HEK293T (cell line): Measurements from ENCODE around the gene NPY4R.
"Not testable (repeated sequence)": the region's sequence is repeated elsewhere in the genome, so short reads cannot be mapped to it uniquely, and the experiment has no call there.

Experiments used
- CTCF ChIA-PET: fragments of 350-600 bp; formaldehyde crosslinking; extraction: SDS; loops from one replicate; lab custom pipeline; 2021; ENCODE audit warnings: antibody characterized with exemption, inconsistent platforms; lab: Yijun Ruan, JAX
- POLR2A ChIA-PET: fragments of 350-600 bp; formaldehyde crosslinking; extraction: SDS; loops from one replicate; lab custom pipeline; 2020; ENCODE audit warnings: antibody characterized with exemption, inconsistent platforms; lab: Yijun Ruan, JAX
- DNase-seq: peaks from one replicate; pipeline ENCODE4 v3.0.0; 2012; ENCODE audit warnings: mixed read lengths; ENCODE audit errors: extremely low spot score

The NPY4R gene

DNA sequence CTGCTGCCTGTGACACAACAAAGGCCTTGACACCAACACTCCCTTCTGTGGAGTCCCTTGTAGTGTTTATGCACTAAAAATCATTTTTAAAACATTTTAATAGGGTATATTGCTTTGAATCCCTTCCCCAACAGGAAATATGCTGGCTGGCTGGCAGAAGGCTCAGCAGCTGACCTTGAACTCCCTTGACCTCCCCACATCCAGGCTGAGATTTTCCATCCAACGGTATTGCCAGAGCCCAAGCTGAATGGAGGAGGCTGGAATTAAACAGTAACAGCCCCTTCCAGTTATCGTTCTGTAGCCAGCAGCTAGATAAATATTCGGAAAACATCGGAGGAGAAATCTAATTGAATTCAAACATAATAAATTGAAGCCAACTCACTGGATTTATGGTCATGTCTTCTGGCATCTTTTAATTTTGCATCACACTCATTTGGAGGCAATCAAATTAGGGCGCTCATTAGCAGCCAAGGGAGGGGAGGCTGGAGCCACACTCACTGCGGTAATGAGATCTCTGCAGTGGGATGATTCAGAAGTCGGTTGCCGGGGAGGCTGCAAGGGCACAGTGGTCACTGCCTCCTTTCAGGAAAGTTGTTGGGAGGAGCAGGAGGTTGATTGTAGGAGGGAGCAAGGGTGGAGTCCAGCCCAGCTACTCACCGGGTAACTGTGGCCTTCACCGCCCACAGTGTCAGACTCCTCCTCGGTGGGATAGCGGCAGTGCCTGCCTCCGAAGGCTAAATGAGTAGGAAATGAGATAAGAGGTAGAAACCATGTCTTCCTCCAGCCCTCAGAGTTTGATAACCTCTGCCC is 46.0 kb downstream of the NPY4R start:
- DNase-seq, POLR2A ChIA-PET, CTCF ChIA-PET: not testable (repeated sequence)

DNA sequence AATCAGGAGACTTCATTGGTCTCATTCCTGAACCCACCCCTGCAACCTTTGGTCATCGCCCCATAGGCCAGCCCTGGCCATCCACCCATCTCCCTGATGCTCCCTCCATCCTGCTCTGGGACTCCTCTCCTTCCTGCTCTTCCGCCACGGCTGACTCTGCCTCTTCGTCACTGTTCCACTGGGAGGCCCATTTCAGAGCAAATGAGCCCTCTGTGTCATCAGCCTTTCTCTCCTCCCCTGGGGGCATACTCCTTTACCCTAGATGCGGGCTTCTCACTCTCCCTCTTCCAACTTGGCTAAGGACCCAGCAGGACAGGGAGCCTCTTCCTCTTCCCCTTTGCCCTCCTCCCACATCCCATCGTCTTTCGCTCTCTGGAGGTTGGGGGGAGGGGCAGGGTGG is 47.5 kb downstream of the NPY4R start:
- CTCF ChIA-PET, POLR2A ChIA-PET: not testable (repeated sequence)
- DNase-seq = peak; percentile 3

DNA sequence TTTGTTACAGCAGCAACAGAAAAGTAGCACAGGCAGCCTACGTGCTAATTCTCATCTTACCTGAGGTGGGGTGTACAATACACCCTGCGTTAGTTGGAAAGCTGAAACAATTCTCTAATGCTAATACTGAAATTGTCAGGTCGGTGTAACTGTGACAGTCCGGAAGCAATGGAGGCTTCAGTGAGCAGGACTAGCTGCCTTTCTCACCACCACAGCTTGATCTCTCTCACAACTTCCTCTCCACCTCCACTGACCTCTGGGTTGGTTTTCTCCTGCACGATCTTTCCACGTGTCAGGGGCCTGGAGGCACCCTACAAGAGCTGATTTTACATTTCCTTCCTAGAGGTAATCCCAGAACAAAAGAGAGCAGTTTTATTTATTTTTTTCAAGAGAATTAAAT is 50.5 kb downstream of the NPY4R start:
- POLR2A ChIA-PET, DNase-seq, CTCF ChIA-PET: not testable (repeated sequence)

DNA sequence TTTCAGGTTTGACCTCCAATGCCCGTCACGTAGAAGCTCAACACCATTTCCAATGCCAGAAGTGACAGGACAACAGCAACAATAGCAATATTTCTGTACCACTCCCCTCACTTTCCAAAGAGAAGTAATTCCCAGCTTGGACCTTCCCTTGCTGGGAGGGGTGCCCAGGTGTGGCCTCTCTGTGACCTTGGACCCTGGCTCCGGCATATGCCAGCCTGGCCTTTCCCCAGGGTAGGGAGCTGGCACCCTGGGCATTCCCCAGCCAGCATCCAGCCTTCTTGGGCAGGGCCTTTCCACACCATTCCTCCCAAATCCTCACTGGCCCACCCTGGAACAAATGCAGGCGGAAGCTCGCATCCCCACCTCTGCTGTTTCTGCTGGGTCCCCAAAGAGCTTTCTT is 53.1 kb downstream of the NPY4R start:
- DNase-seq, CTCF ChIA-PET, POLR2A ChIA-PET: not testable (repeated sequence)

DNA sequence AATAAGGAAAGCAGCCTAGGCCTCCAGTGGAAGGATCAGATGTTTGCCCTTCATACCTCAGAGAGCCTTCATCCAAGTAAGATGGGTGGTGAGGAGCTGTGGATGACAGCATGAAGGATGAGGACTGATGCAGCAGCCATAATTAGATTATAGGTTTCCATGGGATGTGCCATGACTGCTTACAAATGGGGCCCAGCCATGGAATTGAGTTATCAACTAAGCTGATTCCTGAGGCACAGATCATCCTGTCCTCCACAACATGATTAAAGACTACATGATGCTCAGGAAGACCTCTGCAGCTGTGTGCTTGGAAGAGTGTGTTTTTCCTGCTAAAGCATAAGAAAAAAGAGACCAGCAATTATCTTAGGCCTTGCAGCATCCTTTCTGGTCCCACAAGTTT is 54.6 kb downstream of the NPY4R start:
- DNase-seq, CTCF ChIA-PET, POLR2A ChIA-PET: not testable (repeated sequence)
